ENCODE results near the gene CCSER1. TPM values are rescaled to one million over a fixed set of nuclear protein-coding genes. Genes with fewer than 3 reads are reported as not detected.
A peak's percentile ranks its signal among the peaks of the same experiment; 100 is the strongest.

CCSER1 gene
- total and polyA plus RNA-seq, 2 of the 8 experiments (the other 6 are each of a cell fraction or from before 2014, with no cell fraction given), result 0.26 to 0.84 TPM

DNA sequence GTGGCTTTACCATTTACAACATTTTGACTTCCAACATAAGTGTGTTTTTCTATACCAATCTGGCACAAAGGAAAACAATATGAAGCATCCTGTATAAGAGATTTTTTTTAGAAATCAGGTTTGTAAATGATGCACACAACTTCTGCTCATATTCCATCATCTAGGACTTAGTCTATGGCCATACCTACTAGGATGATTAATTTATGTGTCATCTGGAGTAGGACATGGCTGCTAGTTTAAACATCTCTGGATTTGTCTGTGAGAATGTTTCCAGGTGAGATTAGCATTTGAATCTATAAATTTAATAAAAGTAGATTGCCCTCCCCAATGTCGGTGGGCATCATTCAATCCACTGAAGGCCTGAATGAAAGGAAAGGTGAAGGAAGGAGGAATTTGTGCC is 1493.8 kb downstream of the CCSER1 start:
- ChIA-PET POLR2A (ENCODE audit: partially characterized antibody) (no interaction called here), CTCF (ENCODE audit: partially characterized antibody) (no interaction called here)
- Histone ChIP-seq H3K23ac (ENCODE audit: insufficient read length) (no peak overlapping the region), H2AFZ (ENCODE audit: low read length) (no peak overlapping the region), H3K56ac (replicated peaks; ENCODE audit: insufficient read length, low read depth, low read length) (no peak overlapping the region), H3K79me1 (ENCODE audit: low read depth, low read length) (no peaks in the 10 kb centered on the region), H4K91ac (replicated peaks; ENCODE audit: insufficient read length, low read length) (peak overlapping the region; percentile 98), H3K23me2 (ENCODE audit: low read depth, low read length) (no peaks in the 10 kb centered on the region), H3K4me1 (replicated peaks in 1 of 4; ENCODE audit: control insufficient read depth in 3 of 4, insufficient read depth in 4 of 4, low read length in 3 of 4) (peaks cover 0 to 9% (median 6%) of the 10 kb centered on the region in 4 experiments; a peak in 6 of 7 replicates), H4K5ac (ENCODE audit: insufficient read length, low read depth, low read length) (no peak overlapping the region), H3K4ac (replicated peaks; ENCODE audit: insufficient read length, low read depth, low read length) (peak overlapping the region; percentile 92), H2BK20ac (ENCODE audit: low read length) (no peak overlapping the region), H2BK12ac (ENCODE audit: low read depth, low read length) (no peak overlapping the region), H3K4me2 (ENCODE audit: insufficient read depth in 1 of 2, low read depth in 2 of 2, low read length in 2 of 2) (no peak overlapping the region), H3K36me3 (ENCODE audit: control insufficient read depth in 2 of 4, insufficient read depth in 4 of 4, low read length in 3 of 4) (no peaks in the 10 kb centered on the region), H3K4me3 (ENCODE audit: extremely low read depth in 1 of 4, insufficient read depth in 2 of 4, low read depth in 3 of 4, low read length in 4 of 4) (no peak overlapping the region), H3K79me2 (ENCODE audit: control insufficient read depth in 1 of 2, insufficient read depth in 2 of 2, low read length in 2 of 2) (peaks cover 0 to 19% of the 10 kb centered on the region in 2 experiments; a peak in 3 of 4 replicates), H3K18ac (ENCODE audit: extremely low read depth, low read length) (no peak overlapping the region), H4K8ac (ENCODE audit: extremely low read depth, insufficient read depth, low read length) (no peak overlapping the region), H3K9me3 (ENCODE audit: insufficient read depth in 2 of 2, low read depth in 1 of 2, low read length in 1 of 2) (no peaks in the 10 kb centered on the region), H2BK120ac (replicated peaks; ENCODE audit: low read depth, low read length) (peak overlapping the region; percentile 88), H2BK15ac (ENCODE audit: low read length) (no peak overlapping the region), H3K9ac (replicated peaks in 1 of 4; ENCODE audit: extremely low read depth in 1 of 4, low read depth in 3 of 4, low read length in 3 of 4) (no peak overlapping the region), H2BK5ac (ENCODE audit: low read depth, low read length) (no peak overlapping the region), H3K27me3 (replicated peaks in 1 of 4; ENCODE audit: control insufficient read depth in 3 of 4, extremely low read depth in 1 of 4, insufficient read depth in 3 of 4, low read length in 3 of 4) (no peaks in the 10 kb centered on the region), H2AK5ac (ENCODE audit: low read depth, low read length) (no peak overlapping the region), H4K20me1 (replicated peaks in 1 of 2; ENCODE audit: control insufficient read depth in 1 of 2, insufficient read depth in 2 of 2, low read length in 2 of 2) (no peaks in the 10 kb centered on the region), H3K27ac (ENCODE audit: low read depth, low read length) (no peak overlapping the region), H3K14ac (ENCODE audit: insufficient read length) (no peak overlapping the region)
- 100% methylated on average over 1 of the region's 1 CpG; no CpG with 5 or more reads in 1 of the 2 experiments for WGBS, 2 experiments (ENCODE audit: extremely low coverage in 1 of 2, insufficient coverage in 1 of 2, insufficient read length in 1 of 2, insufficient replicate concordance in 2 of 2, low coverage in 1 of 2, low lambda C conversion rate in 2 of 2, missing lambda C conversion rate in 1 of 2)
- no peak for TF ChIP-seq KDM4A (IDR thresholded peaks at IDR 0.05; ENCODE audit: low read depth, low read length, severe bottlenecking)
- no peak for TF ChIP-seq TAF1 (IDR thresholded peaks at IDR 0.05; ENCODE audit: low read depth, low read length)
- TF ChIP-seq SUZ12 (IDR thresholded peaks at IDR 0.05; ENCODE audit: low read length), result no peak
- FAIRE-seq (no peak), DNase-seq (ENCODE audit: low read depth in 1 of 2, low spot score in 2 of 2) (no peak)
